Thyroid gland (tissue), 4 donors: Measurements from ENCODE around the gene TSPAN17.

Source experiments
- POLR2A ChIP-seq, 2 donors: fragments of 450-650 bp; IDR thresholded peaks; one replicate each; pipeline ENCODE4 v1.6.1; 2017; ENCODE audit warnings: antibody characterized with exemption in 2 of 2, mild to moderate bottlenecking in 2 of 2, moderate library complexity in 1 of 2
- TF ChIP-seq, protein P1 (sequence below), 6 experiments: fragments of 200-600 bp in 3 of 6; fragments of 450-650 bp in 3 of 6; sonication (generic) in 3 of 6; IDR thresholded peaks; one replicate each; pipeline ENCODE4 v1.5.1; 2016 to 2019; ENCODE audit warnings: antibody characterized with exemption in 6 of 6, mild to moderate bottlenecking in 2 of 6, inconsistent platforms in 1 of 6, moderate library complexity in 1 of 6

GRCh38 chr5:176664479-176664878, 17.2 kb downstream of the TSPAN17 start:
- TF ChIP-seq POLR2A (IDR thresholded peaks at IDR 0.05), result no peak
- TF ChIP-seq, protein P1, sequence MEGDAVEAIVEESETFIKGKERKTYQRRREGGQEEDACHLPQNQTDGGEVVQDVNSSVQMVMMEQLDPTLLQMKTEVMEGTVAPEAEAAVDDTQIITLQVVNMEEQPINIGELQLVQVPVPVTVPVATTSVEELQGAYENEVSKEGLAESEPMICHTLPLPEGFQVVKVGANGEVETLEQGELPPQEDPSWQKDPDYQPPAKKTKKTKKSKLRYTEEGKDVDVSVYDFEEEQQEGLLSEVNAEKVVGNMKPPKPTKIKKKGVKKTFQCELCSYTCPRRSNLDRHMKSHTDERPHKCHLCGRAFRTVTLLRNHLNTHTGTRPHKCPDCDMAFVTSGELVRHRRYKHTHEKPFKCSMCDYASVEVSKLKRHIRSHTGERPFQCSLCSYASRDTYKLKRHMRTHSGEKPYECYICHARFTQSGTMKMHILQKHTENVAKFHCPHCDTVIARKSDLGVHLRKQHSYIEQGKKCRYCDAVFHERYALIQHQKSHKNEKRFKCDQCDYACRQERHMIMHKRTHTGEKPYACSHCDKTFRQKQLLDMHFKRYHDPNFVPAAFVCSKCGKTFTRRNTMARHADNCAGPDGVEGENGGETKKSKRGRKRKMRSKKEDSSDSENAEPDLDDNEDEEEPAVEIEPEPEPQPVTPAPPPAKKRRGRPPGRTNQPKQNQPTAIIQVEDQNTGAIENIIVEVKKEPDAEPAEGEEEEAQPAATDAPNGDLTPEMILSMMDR (IDR thresholded peaks at IDR 0.05), result no peak
